GM10266 (cell line): ENCODE measurements around the gene COL19A1.

Experiments used
- DNase-seq: peaks from one replicate; pipeline ENCODE4 v3.0.0; 2012; ENCODE audit errors: extremely low spot score
- CTCF ChIP-seq: IDR thresholded peaks from 2 replicates; pipeline ENCODE4 v1.5.1; 2012; ENCODE audit warnings: mild to moderate bottlenecking, low read depth; ENCODE audit not compliant: control insufficient read depth, insufficient read depth; ENCODE audit errors: missing control alignments

The COL19A1 gene

GRCh38 chr6:70125602-70126001 lies 259.2 kb downstream of the COL19A1 start:
- TF ChIP-seq CTCF: no peak
- no peak for DNase-seq

- no peak for TF ChIP-seq CTCF
- no peak for DNase-seq
Observed at GRCh38 chr6:70129341-70129740, 263.0 kb downstream of the COL19A1 start.

- TF ChIP-seq CTCF: no peak
- DNase-seq: no peak
Observed at GRCh38 chr6:70130865-70131264, 264.5 kb downstream of the COL19A1 start.

- DNase-seq: peak; percentile 25
- TF ChIP-seq CTCF: no peak
Observed at GRCh38 chr6:70131528-70131927, 265.2 kb downstream of the COL19A1 start.

- DNase-seq: no peak
- TF ChIP-seq CTCF: no peak
Observed at GRCh38 chr6:70133246-70133645, 266.9 kb downstream of the COL19A1 start.

GRCh38 chr6:70134542-70134941 lies 268.2 kb downstream of the COL19A1 start:
- no peak for TF ChIP-seq CTCF
- no peak for DNase-seq

GRCh38 chr6:70135219-70136160 lies 269.1 kb downstream of the COL19A1 start:
- no peak for DNase-seq
- TF ChIP-seq CTCF: no peak
